ENCODE measurements around the gene SNCAIP.
"Not testable (repeated sequence)": the region's sequence is repeated elsewhere in the genome, so short reads cannot be mapped to it uniquely, and the experiment has no call there.

The SNCAIP gene

DNA sequence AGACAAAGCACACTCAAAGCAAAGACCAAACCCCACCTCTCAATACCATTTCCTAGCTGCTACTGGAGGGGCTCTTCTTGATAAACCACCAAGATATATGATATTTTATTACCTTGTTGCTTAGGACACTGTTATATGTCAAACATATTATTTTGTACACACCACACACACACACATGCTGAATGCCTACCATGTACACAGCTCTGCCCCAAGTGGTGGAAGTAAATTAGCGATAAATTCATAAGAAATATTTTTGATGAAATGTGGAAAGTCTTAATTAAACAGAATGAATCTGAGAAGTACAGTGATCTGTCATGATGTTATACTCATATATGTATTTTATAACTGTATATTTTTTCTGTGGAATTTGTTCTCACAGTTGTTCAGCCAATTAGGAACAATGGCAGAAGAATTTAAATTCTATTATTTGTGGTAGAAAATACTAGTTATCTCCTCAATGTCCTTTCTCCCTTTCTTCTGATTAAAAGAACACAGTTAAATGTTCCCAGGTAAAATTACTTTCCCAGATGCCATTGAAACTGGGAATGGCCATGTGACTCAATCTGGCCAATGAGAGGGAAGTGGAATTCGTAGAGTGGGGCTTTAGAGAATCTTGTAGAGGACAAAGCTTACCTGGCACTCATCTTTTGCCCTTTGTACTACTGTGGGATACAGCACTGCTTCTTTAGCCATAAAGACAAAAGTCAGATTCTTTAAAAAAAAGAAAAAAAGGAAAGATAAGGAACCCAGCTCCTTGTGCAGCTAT is 156.5 kb downstream of the SNCAIP start:
- DNase-seq (ENCODE audit: low spot score) = no peak

DNA sequence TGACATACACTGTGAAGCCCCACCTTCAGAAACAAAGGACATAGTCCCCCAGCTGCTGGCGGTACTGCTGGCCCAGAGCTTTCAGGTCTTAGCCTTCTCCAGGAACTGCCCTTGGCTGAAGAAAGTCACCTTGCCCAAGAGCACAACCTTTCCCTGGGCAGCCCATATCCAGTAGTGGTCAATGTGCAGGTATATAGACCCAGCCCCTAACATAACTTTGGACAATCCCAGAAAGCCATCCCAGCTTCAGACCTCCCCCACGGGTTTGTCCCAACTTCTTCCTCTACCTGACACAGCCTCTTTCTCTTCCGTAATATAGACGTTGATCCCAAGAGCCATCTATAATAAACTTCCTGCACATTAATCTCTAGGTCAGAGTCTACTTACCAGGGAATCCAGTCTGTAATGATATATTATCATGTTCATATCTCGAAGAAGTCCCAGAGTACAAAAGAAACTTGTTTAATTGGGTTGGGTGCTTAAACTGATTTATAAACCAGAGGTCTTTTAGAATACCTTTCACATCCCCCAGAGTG is 157.4 kb downstream of the SNCAIP start:
- no peak for DNase-seq (ENCODE audit: low spot score)

- DNase-seq (ENCODE audit: low spot score) = no peak
Observed at GRCh38 chr5:122470365-122470764, 158.3 kb downstream of the SNCAIP start.

DNA sequence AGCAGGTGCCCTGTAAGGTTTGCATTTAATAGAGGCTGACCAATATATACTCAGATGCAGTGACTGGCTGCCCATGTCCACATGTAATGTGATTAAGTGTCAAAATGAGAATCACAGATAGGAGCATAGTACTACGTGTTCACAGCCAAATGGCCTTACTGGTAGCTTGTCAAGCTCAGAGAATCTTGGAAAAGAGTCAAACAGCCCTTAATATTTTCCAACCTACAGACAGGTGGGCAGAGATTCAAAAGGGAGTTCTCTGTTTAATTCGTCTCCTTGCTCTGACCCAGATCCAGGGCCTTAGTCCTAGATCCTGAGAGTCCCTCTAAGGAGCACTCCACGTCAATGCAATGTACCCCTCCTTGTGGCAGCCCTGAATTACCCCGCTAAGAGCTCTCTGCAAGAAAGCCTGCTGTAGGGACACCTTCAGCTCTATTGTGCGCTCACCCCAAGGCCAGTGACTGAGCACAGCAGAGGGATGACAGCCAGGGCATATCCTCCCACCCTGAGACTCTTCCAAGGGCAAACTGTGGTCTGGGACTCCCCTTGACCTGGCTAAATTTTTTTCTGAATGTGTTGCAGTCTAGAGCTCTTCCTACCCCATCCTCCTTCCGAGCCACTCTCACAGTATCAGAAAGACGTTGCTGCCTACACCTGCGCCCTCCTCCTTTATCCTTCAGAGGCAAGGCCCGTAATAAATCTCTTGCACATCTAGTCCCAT is 159.2 kb downstream of the SNCAIP start:
- no peak for DNase-seq (ENCODE audit: low spot score)

DNA sequence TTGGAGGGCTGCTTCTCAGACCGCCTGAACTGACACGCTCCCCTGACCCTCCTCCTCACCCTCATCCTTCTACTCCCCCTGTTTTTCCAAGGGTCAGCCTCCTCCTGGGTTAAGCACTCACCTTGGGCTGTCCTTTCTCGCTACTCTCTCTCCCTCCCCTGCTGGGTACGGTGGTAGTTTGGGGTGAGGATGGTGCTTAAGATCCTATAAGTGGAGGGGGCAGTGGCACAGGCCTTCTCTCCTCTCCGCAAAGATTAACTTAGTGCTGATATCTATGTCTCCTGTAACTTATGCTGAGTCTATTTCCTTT is 159.7 kb downstream of the SNCAIP start:
- DNase-seq (ENCODE audit: low spot score) = no peak

DNA sequence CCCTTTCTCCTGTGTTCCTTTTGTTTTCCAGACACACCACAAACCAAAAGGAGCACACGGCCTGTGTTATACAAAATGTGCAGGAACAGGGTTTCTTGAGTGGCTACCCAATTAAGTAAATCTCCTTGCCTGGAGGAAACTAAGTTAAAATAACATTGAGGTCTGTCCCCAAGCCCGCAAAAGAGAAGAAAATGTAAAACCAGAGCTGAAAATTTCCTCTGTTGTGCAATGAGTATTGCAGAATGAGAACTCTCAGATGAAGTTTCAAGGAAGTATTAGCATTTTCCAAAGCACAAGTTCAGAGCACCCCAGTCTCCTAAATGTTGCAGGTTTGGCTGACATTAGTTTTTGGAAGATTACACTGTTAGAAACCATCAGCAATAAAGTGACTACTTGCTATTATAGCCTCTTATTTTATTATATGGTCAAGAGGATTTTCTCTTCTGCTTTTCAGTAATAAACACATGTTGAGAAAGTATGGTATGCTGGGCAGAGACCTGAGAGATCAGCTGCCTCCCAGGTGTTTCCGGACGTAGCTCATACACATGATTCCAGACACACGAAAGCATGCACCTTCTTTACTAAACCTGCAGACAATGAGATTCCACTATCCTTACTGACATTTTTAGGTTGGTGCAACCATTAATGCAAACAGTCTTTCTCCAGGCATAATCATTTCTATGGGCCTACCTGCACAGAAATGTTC is 161.3 kb downstream of the SNCAIP start:
- no peak for DNase-seq (ENCODE audit: low spot score)

DNA sequence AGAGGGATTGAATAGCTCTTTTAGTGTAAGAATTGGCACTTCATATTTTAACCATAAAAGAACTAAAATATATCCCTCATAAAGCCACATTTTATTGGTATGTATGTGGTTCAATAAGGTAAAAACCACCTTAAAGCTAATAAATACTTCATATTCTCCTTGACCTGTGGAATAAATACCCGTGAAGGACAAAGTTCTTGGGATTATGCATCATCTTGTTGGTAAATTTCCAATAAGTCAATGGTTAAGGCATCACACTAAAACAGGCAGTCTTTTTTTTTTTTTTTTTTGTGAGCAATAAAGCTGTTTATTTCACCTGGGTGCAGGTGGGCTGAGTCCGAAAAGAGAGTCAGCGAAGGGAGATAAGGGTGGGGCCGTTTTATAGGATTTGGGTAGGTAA is 161.9 kb downstream of the SNCAIP start:
- DNase-seq (ENCODE audit: low spot score) = no peak

DNA sequence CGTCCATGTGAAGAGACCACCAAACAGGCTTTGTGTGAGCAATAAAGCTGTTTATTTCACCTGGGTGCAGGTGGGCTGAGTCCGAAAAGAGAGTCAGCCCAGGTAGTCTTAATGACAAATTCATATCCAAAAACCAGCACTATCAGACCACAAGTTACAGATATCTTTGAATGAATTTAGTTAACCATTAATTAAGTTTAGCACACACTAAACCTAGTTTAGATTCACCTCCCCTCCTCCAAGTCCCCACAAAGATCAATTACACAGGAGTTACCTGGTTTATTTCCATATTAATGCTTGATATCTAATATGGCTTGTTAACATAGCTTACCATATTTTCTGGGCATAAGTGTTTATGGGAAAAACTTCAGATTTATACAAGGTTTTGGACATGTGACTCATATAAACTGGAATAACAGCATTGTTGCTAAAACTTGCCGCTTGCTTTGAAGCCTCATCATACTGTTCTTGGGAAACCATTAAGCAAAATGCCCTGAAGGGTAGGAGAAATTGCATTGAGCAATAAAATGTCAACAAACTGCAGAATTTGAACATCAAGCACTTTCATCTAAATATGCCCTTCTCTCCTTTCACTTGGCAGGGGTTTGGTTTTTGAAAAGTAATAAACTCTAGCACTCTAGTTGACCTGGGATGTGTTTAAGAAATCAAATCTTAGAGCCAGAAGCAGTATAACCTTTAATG is 166.9 kb downstream of the SNCAIP start:
- no peak for DNase-seq (ENCODE audit: low spot score)

DNA sequence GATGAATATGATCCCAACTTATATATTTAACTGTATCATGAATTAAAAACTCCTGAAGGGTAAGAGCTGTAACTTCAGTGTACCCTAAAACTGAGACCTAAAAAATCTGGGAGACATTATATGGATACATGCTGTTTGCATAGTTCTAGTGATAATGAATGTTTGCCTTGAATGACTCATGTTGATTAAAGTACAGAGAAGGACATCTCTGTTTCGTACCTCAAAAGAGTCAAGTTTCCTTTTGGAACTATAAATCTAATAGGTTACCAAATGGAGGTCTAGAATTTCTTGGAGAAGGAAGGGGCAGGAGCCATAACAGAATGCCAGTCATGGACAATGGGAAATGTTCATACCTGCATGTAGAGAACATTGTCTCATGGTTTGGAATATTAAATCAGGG is 168.1 kb downstream of the SNCAIP start:
- no peak for DNase-seq (ENCODE audit: low spot score)

DNA sequence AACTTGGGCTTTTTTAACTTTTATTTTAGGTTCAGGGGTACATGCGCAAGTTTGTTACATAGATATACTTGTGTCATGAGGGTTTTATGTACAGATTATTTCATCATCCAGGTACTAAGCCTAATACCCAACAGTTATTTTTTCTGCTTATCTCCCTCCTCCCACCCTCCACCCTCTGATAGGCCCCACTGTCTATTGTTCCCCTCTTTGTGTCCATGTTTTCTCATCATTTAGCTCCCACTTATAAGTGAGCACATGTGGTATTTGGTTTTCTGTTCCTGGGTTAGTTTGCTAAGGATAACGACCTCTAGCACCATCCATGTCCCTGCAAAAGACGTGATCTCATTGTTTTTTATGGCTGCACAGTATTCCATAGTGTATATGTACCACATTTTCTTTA is 172.1 kb downstream of the SNCAIP start:
- DNase-seq (ENCODE audit: low spot score) = no peak

DNA sequence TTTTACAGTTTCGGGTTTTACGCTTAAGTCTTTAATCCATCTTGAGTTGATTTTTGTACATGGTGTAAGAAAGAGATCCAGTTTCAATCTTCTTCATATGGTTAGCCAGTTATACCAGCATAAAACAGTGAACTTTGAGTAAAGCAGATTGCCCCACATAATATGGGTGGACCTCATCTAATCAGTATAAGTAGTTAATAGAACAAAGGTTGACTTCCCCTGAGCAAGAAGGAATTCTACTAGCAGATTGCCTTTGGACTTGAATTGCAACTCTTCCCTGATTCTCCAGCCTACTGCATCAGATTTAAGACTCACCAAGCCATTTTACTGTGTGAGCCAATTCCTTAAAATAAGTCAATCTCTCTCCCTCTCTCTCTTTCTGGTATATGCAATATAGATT is 173.2 kb downstream of the SNCAIP start:
- DNase-seq (ENCODE audit: low spot score) = no peak

- DNase-seq (ENCODE audit: low spot score) = not testable (repeated sequence)
Observed at GRCh38 chr5:122486616-122487015, 174.6 kb downstream of the SNCAIP start.

- no peak for DNase-seq (ENCODE audit: low spot score)
Observed at GRCh38 chr5:122490718-122491117, 178.7 kb downstream of the SNCAIP start.

GRCh38 chr5:122492675-122493074 is 180.6 kb downstream of the SNCAIP start:
- DNase-seq (ENCODE audit: low spot score) = no peak

DNA sequence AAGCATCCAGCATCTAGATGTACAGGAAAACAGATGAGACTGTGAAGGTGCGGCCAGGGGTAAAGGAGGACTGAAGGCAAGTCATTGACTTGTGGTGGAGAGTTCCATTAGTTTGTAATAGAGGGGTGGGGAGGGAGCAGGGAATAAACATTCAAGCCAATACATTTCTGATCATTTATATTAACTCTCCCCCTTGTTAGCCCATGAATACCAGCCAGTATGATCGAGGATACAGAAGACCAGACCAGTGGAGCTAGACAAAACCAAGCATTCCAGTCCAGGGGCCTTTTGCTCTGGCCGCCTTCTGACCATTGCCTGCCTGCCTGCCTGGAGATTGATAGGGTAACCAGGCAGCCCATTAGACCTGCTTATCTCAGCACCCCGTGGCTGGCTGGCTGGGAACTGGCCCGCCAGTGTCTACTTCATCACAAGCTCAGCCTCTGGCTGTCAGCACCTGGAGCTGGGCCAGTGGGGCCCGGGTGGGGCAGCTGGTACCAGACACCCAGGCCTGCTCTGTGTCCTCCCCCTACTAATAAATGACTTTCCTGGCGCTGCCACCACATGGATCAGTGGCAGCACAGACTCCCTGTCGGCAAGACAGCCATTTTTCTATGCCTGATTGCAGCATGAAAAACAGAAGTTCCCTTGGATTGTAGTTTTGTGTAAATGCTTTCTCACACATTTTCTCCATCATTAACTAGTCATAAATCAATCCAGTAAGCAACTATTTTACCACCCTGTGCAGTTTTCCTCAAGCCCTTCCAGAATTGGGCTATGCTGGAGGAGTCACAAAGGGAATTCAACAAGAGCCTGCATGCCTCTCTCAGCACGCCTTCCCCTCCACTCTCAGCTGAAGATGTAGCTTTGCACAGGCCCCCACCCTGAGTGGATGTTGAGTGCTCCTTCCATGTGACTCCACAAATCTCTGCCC is 181.3 kb downstream of the SNCAIP start:
- DNase-seq (ENCODE audit: low spot score) = no peak

DNA sequence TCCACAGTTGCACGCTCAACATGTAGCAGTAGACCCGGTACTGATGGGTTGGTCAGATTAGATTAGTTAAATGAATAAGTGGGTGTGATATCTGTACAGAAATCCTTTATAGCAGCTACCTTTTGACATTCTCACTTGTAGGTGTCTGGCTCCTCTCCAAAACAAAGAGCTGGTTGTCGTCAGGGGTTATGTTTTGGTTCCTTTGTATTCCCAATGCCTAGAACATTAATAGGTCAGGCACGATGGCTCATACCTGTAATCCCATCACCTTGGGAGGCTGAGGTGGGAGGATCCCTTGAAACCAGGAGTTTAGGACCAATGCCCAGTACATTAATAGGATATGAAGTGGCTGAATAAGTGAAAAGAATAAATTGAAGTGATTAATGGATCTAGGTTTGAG is 182.1 kb downstream of the SNCAIP start:
- DNase-seq (ENCODE audit: low spot score) = no peak

DNA sequence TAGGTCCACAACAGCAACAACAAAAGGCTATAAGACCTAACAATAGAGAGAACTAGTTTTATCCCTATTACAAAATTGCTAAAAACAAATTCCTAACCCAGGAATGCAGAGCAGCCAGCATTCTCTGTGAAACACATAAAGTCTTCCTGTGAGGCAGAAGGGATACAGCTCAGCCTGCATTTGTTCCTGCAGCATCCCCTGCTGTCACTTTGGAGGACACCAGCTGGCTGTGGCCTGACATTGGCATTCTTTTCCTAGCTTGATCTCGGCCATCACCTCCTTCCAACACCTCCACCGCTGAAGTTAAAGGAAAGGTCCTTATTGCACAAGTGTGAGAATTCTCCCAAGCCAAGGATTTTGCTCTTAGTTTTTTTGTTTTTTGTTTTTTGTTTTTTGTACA is 186.1 kb downstream of the SNCAIP start:
- no peak for DNase-seq (ENCODE audit: low spot score)

DNA sequence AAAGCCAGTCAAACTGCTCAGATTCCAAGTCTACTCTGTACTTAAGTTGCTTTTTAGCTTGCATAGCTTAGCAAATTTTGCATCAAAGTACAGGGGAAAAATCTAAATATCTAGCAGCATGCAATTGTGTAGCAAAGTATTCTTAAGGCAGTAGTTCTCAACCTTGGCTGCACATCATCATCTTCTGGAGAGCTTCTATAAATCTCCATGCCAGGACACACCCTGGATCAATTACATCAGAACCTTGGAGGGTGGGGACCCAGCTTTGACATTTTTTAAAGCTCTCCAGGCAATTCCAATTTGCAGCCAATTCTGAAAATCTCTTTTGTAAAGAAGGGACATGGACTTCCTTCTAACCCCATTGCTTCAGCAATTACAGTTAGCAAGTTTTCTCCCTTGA is 187.5 kb downstream of the SNCAIP start:
- no peak for DNase-seq (ENCODE audit: low spot score)

DNA sequence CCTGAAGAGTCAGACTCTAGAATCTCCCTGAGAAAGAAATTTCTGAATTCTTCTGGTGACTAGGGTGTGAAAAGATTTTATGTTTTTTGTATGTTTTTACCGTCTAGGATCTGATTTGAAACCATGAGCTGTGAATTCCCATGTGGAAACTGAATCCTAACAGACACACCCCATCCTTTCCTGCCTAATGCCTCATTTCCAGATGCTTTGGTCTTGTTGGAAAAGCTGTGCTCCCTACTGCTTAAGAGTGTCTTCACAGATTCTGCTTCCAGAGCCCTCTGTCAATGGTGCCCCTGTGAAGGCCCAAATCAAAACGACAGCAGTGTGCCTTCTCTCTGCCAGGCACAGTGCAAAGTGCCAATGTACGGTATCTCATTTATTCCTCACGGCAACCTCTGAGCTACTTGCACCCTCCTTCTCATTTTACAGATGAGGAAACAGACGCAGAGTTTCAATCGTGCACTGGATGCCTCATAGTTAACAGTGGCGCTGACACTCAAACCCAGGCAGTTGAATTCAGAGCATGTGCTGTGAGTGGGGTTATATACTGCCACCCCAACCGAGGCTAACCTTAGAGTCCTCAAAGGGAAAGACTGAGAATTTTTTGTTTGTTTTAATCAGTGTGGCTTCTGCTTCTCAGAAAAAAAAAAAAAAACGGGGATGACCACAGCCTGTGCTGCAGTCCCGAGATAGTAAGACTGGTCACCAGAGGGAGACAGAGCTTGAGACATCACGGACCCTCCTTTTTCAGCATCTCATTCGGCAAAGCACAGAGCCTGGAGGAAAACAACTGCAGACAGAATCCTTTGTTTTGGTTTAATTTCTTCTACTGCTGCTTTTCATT is 188.4 kb downstream of the SNCAIP start:
- DNase-seq (ENCODE audit: low spot score) = no peak

DNA sequence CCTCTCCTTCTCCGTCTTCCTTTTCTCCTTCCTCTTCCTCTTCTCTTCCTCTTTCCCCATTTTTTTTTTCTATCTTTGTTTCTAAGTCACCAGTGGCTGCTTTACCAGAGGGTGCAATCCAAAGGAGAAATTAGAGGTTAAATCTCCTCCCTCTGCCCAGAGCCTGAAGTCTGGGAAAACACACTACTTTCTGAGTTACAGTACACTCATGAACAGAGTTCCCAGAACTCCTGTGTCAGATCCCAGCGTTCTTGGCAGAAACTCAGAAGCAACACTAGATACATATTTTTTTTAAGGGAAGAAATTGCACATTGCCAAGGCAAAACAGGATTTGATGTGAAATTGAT is 189.0 kb downstream of the SNCAIP start:
- DNase-seq (ENCODE audit: low spot score) = no peak
